LNCaP clone FGC (cell line): ENCODE results near the gene VEGFB.
A peak's percentile ranks its signal among the peaks of the same experiment; 100 is the strongest.

Source experiments
- DNase-seq: peaks from one replicate; pipeline ENCODE4 v3.0.0-alpha.2; 2011; ENCODE audit warnings: low read depth
- H3K4me3 ChIP-seq: 2 replicates; pipeline ENCODE4 v1.5.1; 2011; ENCODE audit warnings: mild to moderate bottlenecking, low read depth, low read length, control low read depth
- CTCF ChIP-seq: IDR thresholded peaks from 2 replicates; pipeline ENCODE4 v1.5.1; 2012; ENCODE audit warnings: mild to moderate bottlenecking; ENCODE audit not compliant: control insufficient read depth, insufficient read depth; ENCODE audit errors: extremely low read depth

Gene VEGFB

GRCh38 chr11:64198511-64198910 lies 35.9 kb upstream of the VEGFB start:
- TF ChIP-seq CTCF = no peak
- DNase-seq = no peak
- H3K4me3 ChIP-seq = no peak overlapping the region

GRCh38 chr11:64201543-64201942 lies 32.8 kb upstream of the VEGFB start:
- TF ChIP-seq CTCF = no peak
- no peak overlapping the region for H3K4me3 ChIP-seq
- no peak for DNase-seq

- H3K4me3 ChIP-seq = no peak overlapping the region
- no peak for DNase-seq
- TF ChIP-seq CTCF = no peak
Measured at GRCh38 chr11:64202992-64203391, 31.4 kb upstream of the VEGFB start.

- no peak overlapping the region for H3K4me3 ChIP-seq
- TF ChIP-seq CTCF = no peak
- no peak for DNase-seq
Measured at GRCh38 chr11:64203421-64204079, 30.8 kb upstream of the VEGFB start.

- DNase-seq = no peak
- H3K4me3 ChIP-seq = no peak overlapping the region
- TF ChIP-seq CTCF = no peak
Measured at GRCh38 chr11:64204080-64204440, 30.3 kb upstream of the VEGFB start.

GRCh38 chr11:64204464-64204989 lies 29.9 kb upstream of the VEGFB start:
- TF ChIP-seq CTCF = peak; percentile 74
- no peak overlapping the region for H3K4me3 ChIP-seq
- peak; percentile 52 for DNase-seq
